HG03095 (cell line): ENCODE data around the gene COX7B.
"Not testable (repeated sequence)": the region's sequence is repeated elsewhere in the genome, so short reads cannot be mapped to it uniquely, and the experiment has no call there.

Experiments
- ATAC-seq: cut with Tn5 transposase; IDR thresholded peaks from one replicate; pipeline ENCODE4 v1.9.1; 2021; ENCODE audit warnings: moderate library complexity; ENCODE audit not compliant: unreplicated experiment

The COX7B gene

GRCh38 chrX:77945031-77945430, 45.8 kb downstream of the COX7B start:
- ATAC-seq = not testable (repeated sequence)

- ATAC-seq = no peak
These were observed 46.8 kb downstream of the COX7B start for GRCh38 chrX:77945910-77946545.

- no peak for ATAC-seq
These were observed 47.3 kb downstream of the COX7B start for GRCh38 chrX:77946571-77946970.

GRCh38 chrX:77949840-77950239, 50.6 kb downstream of the COX7B start:
- no peak for ATAC-seq

GRCh38 chrX:77952173-77952572, 52.9 kb downstream of the COX7B start:
- ATAC-seq = no peak

GRCh38 chrX:77953302-77953701, 54.0 kb downstream of the COX7B start:
- no peak for ATAC-seq

- ATAC-seq = no peak
These were observed 54.4 kb downstream of the COX7B start for GRCh38 chrX:77953708-77954107.
